Keratinocyte (primary cell): ENCODE measurements around the gene SPC24.

Source experiments
- CTCF ChIP-seq, 3 experiments: IDR thresholded peaks in 1 of 3; conservative IDR thresholded peaks in 1 of 3; optimal IDR thresholded peaks in 1 of 3; 2 replicates in 2 of 3; 3 replicates in 1 of 3; pipeline versions ENCODE3 to v1.5.1; 2011; ENCODE audit warnings: low read length in 3 of 3, mild to moderate bottlenecking in 3 of 3, moderate library complexity in 2 of 3, control low read depth in 1 of 3, inconsistent platforms in 1 of 3; ENCODE audit not compliant: insufficient read depth in 2 of 3; ENCODE audit errors: extremely low read depth in 1 of 3
- EZH2 ChIP-seq: IDR thresholded peaks from one replicate; pipeline ENCODE4 v1.6.1; 2012; ENCODE audit warnings: inconsistent platforms, mild to moderate bottlenecking, low read length, moderate library complexity

GRCh38 chr19:11130824-11131455 is 24.6 kb downstream of the SPC24 start:
- TF ChIP-seq CTCF (optimal IDR thresholded peaks at IDR 0.05 in 1 of 3, IDR thresholded peaks at IDR 0.05 in 1 of 3, conservative IDR thresholded peaks at IDR 0.05 in 1 of 3; ENCODE audit: extremely low read depth in 1 of 3, insufficient read depth in 2 of 3, low read length in 3 of 3) (peak; percentile 64 to 84 (median 81)), EZH2 (no peak)
